GM19468 (cell line): ENCODE data around the gene RAB40A.
A peak's percentile ranks its signal among the peaks of the same experiment; 100 is the strongest.

Experiments
- ATAC-seq: cut with Tn5 transposase; IDR thresholded peaks from one replicate; pipeline ENCODE4 v1.9.1; 2021; ENCODE audit warnings: mild to moderate bottlenecking, moderate library complexity, moderate number of reproducible peaks; ENCODE audit not compliant: unreplicated experiment; ENCODE audit errors: extremely low read depth

Gene RAB40A, protein sequence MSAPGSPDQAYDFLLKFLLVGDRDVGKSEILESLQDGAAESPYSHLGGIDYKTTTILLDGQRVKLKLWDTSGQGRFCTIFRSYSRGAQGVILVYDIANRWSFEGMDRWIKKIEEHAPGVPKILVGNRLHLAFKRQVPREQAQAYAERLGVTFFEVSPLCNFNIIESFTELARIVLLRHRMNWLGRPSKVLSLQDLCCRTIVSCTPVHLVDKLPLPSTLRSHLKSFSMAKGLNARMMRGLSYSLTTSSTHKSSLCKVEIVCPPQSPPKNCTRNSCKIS

DNA sequence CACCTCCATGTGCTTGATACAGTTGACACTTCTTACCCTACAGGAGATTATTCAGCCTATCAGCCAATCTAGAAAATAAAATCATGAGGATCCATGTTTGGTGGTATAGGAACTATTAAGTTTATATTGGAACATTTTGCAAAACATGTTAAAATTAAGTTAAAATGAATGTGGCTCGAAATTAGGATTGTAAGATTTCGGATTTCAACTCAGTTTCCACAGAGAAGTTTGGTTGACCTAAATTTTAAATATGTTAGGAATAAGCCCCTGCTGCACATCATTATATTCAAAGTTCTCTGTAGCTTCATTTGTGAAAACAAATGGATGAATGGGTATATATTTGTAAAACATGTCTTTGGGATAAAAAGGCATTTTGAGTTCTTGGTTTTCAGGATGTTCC, at the start of gene RAB40A:
Gene RAB40A (minus strand): TSS at position 101 of the 400 bp plus-strand sequence. CDS start 18,733 bp downstream, outside the sequence.
- ATAC-seq: no peak

DNA sequence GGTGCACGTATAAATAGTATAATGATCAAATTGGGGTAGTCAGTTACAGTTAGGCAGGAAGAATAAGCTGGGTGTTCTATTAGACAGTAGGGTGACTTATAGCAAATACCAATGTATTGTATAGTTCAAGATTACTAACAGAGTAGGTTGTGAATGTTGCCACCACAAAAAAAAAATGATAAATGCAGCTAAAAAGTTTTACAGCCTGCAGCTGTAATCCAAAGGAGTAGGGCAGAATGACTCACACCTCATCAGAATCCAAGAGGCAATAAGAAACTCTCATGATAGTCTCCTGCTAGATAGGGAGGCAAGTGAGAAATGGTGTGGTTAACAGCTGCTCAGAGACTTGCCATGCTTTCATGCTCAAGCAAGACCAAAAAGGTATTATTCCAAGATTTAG, 46.5 kb upstream of the RAB40A start:
- ATAC-seq: no peak

DNA sequence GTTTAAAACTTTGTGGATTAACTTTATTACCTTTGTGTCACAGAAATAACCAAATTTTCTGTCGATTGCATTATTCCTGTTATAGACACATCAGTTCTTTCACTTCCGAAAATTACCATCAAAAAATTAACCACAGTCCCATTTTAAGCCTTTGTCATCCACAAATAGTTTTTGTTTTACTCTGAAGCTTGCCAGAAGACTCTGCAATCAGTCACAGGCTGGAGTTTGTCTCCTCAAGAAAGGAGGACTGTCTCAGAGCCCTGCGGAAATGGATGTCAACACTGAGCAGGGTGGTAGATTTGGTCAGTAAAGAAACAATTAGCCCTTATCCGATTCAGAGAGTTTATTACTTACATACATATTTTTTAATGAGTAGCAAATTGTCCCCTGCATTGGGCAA, 45.9 kb upstream of the RAB40A start:
- ATAC-seq: no peak

DNA sequence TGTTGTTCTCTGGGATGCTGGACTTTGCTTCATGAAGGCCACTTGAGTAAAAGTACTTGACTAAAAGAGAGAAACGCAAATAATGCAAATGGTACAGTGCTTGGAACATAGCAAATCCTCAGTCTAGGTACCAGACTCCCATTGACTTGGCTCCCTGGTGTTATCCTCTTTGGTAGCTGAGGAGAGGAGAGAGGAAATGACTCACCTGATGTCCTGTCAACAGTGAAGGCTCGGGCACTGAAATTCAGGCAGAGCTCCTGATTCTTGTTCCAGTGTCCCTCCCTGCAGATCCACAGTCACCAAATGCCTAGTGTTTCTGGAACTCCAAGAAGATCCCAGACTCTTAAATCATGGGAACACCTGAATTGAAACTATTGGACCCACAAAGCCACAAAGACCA, 43.5 kb upstream of the RAB40A start:
- no peak for ATAC-seq

DNA sequence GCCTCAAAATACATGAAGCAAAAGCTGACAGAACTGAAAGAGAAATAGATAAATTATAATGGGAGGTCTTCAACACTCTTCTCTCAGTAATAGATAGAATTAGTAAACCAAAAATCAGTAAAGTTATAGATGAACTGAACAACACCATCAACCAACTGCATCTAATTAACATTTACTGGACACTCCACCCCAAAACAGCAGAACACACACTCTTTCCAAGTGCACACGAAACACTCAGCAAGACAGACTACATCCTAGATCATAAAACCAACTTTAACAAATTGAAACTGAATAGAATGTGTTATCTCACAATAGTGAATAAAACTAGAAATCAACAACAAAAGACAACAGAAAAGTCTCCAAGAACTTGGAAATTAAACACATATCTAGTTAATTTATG, 41.0 kb upstream of the RAB40A start:
- ATAC-seq: no peak

DNA sequence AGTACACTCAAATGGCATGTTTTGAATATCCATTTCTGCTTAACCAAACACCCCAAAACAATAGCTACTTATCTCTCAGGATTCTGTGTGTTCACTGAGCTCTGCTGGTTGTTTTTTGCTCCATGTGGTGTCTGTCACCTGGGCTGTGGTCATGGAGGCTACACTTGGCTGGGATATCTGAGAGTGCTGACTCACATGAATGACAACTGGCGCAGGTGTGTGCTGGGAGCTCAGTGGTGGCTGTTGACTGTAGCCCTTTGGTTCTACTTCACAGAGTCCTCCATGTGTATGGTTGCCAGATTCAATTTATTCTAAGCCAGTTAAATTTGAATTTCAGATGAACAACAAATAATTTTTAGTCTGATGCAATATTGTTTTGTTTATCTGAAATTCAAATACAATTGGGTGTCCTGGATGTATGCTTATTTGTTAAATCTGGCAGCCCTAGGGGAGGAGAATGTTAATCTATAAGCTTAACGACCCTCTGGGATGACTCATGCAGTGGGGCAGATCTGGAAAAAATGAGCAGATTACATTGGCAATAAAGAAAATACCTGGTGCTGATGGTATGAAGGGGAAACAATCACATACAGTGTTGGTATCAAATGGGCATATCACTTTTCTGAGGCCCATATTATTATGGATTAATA, 37.8 kb upstream of the RAB40A start:
- ATAC-seq: no peak

DNA sequence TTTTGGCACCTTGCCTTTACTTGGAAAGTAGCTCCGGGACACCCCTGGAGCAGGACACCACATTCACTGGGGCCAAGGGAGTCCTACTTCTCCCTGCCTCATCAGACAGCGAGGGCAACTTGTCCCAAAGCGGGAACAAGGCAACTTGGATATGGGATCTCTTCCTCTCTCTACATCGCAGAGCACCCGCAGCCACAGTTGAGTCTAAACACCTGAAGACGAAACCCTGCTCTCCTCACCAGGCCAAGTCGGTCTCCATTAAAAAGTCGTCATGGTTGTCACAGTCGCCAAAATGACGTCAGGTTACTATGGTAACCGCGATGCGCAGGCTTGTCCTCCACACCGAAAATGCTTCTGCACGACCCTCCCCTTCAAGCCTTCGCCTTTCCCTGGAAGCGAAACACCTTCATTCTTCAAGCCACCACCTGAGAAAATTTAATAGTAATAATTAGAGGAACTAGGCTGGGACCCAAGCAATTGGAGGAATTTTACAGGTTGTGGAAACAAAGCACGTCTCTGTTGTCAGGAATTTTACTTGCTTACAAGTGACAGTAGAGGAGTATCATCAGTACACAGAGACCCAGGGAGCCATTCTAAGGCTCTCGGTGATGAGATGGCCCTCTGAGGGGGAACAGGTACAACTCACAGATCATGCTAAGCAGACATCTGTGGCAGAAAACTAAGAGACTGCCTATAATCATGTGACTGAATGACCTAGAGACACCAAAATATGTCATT, 35.6 kb upstream of the RAB40A start:
- peak; percentile 89 for ATAC-seq

DNA sequence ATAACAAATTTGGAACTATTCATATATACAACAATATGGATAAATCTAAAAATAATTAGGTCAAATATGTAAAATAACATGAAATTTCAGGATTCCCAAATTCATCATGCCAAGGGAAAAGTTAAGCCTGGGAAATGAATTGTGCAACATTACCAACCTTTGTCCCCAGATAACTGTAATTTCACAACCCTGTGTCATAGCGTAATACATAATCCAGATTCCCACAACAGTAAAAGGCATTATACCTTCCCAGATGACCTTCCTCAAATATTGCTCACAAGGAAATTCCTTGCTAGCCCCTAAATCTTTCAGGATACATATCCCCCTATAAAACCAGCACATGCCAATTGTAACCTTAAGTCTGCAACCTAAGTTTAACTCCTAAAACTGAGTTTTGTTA, 32.9 kb upstream of the RAB40A start:
- ATAC-seq: no peak

DNA sequence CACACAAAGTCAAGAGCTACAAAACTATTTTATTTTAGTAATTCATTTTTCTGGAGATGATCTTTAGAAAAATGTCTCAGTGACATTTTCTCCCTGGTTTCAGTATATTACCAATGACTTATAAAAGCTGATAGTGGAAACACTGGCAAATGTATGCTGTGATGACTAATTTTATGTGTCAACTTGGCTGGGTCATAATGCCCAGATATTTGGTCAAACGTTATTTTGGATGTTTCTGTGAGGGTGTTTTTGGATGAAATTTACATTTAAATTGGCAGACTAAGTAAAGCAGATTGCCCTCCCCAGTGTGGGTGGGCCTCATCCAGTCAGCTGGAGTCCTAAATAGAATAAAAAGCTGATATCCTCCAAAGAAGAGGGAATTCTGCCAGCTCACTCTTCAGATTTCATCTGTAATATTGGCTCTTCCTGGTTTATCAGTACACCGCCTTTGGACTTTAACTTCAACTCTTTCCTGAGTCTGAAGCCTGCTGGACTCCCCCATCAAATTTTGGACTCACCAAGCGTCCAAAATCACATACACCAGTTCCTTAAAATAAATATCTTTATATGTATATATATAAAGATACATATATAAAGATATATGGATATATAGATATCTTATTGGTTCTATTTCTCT, 31.2 kb upstream of the RAB40A start:
- no peak for ATAC-seq

DNA sequence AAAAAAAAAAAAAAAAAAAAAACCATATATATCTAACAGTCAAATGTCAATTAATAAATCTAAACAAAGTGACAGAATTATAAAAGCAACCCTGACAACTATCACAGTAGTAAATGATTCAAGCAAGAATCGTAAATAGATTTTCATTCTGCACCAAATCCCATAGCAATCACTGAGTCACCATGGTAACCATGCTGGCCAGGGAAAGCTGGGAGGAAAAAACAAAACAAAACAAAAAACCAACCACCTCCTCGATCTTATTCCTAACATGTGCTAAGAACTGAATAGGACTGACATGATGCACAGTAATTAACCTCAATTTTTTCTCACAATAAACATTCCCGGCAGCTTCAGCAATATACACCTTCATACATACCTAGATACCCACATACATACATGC, 30.6 kb upstream of the RAB40A start:
- ATAC-seq: no peak

DNA sequence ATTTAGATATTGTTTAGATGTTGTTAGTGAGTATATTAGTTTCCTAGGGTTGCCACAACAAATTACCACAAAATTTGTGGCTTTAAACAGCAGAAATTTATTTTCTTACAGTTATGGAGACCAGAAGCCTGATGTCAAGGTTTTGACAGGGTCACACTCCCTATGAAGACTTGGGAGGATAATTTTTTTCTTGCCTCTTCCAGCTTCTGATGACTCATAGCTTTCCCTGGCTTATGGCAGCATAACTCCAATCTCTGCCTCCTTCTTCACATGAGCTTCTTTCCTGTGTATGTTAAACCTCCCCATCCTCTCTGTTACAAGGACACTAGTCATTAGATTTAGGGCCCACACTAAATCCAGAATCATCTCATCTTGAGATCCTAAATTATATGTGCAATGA, 20.9 kb upstream of the RAB40A start:
- no peak for ATAC-seq

DNA sequence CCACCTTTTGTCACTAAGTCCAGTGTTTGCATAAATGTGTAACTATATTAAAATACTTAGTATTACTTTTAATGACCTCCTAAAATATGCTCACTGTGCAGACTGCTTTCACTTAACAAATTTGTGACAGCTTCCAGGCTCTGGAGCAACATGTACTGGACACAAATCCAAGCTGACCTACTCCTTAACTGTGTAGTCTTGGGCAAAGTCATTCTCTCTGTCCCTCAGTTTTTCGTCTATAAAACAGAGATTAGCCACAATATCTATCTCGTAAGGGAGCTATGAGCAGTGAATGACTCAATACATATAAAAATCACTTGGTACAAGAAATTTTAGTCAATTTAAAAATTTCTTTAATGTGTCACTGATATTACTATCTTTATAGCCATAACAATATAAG, 20.4 kb upstream of the RAB40A start:
- no peak for ATAC-seq

DNA sequence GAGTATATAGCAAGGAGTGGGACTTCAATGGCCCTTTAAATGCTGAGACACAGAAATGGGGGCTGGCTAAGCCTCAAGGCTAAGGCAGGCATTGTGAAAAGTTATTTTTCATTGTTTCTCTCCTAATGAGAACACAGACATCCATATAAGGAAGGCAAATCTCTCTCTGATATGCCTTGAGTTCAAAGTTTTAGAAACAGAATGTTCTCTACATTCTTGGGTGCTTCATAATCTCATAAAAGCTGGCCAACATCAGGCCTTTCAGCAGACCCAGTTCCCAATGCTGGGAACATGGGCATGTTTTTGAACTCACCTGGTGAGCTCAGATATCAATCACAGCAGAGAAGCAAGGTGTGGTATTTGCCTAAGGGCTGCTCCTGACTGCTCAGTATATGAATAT, 19.4 kb upstream of the RAB40A start:
- ATAC-seq: no peak

DNA sequence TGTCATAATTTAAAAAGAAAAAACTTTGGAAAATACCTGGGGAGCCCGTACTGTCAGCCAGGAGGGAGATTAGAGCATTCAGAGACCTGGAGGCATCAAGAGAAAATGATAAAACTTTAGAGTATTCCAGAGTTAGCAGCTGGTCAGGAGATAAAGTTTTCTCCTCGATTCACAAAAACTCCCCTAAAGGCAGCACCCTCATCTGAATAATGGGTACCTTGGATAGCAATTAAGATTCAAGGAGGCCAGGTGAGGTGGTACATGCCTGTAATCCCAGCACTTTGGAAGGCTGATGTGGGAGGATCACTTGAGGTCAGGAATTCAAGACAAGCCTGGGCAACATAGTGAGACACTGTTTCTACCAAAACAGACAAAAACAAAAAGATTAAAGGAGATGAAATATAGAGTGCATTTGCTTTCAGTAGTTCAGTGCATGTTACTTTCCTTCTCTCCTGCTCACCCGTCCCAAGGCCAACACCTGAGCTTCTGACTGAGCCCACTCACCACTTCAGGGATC, 18.6 kb upstream of the RAB40A start:
- no peak for ATAC-seq

DNA sequence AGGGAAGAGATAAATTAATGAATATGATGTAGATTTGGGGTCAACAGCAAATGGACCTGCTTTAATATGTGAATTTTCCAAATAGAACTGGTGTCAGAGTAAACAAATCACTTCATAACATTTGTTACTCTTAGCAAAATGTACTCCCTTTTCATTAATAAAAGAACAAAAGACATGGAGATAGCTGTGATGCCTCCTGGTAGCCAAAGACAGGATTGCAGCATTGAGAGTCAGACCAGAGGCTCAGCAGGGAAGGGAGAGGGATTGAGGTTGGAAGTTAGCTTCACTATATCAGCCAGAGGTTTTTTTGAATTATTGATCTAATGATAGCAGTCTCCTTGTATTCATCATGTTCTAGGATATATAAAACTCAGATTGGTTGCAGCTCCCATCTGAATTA, 17.4 kb upstream of the RAB40A start:
- ATAC-seq: no peak

DNA sequence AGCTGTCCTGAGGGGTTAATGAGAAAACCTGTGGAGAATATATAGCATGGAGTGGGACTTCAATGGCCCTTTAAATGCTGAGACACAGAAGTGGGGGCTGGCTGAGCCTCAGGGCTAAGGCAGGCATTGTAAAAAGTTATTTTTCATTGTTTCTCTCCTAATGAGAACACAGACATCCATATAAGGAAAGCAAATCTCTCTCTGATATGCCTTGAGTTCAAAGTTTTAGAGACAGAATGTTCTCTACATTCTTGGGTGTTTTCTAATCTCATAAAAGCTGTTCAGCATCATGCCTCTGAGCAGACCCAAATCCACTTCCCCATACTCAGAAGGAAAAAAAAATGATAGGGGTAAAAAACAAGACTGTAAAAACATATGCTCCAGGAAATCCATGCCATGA, 16.8 kb upstream of the RAB40A start:
- no peak for ATAC-seq

DNA sequence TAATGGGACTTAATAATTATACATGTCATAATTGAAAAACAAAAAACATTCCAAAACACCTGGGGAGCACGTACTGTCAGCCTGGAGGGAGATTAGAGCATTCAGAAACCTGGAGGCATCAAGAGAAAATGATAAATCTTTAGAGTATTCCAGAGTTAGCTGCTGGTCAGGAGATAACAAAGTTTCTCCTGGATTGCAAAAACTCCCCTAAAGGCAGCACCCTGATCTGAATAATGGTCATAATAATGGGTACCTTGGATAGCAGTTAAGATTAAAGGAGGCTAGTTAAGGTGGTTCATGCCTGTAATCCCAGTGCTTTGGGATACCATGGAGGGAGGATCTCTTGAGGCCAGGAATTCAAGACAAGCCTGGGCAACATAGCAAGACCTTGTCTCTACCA, 15.9 kb upstream of the RAB40A start:
- no peak for ATAC-seq

DNA sequence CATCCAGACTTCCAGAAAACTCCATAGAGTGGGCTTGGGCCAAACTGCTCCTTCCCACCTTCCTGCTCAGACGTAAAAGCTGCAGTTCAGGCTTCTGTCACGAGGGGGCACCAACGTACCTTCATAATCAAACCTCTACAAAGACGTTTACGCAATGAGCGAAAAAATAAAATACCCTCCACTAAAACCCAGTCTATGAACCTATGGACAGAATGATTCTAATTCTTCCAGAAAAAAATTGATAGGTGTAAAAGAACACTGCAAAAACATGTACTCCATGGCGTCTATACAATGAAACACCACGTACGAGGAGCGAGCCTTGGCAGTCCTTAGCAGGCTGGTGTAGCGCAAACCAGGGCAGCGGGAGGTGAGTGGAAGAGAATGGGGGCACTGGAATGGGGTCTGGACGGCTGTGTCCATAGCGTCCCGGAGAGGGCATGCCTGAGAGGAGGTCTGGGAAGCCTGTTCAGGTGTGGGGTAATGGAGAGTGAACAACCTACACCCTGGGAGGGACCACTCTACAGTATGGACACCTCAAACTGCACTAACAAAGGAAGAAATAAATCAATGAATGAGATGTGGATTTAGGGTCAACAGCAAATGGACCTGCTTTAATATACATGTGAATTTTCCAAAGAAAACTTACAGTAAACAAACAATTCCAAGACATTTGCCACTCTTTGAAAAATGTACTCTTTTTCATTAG, 14.4 kb upstream of the RAB40A start:
- no peak for ATAC-seq

DNA sequence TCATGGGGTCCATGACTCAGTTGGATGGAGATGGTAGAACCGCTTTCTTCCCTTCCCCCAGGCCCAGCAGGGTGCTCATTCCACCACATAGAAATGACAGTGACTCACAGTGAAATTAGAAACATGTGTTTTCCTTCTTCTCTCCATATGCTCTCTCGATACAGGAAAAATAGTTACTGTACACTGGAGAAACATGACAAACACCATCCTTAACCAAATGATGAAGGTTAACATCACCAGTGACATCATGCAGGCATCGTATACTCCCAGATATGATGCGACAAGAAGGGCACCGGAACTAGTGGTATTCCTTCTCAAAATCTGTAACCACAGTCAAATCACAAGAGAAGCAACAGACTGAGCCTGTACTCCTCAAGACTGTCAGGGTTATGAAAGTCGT, 11.7 kb upstream of the RAB40A start:
- no peak for ATAC-seq

DNA sequence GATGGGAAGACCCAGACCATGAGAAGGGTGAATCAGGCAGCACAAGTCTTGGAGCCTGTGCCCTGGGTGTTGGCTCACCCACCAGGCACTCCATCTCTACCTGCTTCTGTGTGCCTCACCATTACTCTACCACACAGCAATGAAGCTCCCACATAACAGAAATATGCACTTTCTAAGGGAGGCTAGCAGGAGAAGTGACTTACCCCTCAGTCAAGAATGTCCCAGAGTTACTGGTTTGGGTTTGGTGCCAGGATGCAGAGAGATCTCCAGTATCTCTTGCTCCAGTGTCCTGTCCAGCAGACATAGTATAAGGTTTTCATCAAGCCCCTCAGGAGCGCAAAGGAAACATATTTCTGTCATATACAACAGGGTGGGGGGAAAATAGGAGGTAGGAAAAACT, 11.3 kb upstream of the RAB40A start:
- ATAC-seq: no peak
